ENCODE results near the gene MED7. TPM values are rescaled to one million over a fixed set of nuclear protein-coding genes. Genes with fewer than 3 reads are reported as not detected.
"Not testable (repeated sequence)": the region's sequence is repeated elsewhere in the genome, so short reads cannot be mapped to it uniquely, and the experiment has no call there.

The MED7 gene
- total and polyA plus RNA-seq, 2 of the 8 experiments (the other 6 are each of a cell fraction or from before 2014, with no cell fraction given): 6.9 to 9.5 TPM

- DNase-seq (ENCODE audit: low read depth in 1 of 2, low spot score in 2 of 2); H3K9me3 ChIP-seq (ENCODE audit: insufficient read depth in 2 of 2, low read depth in 1 of 2, low read length in 1 of 2); H4K8ac ChIP-seq (ENCODE audit: extremely low read depth, insufficient read depth, low read length); H3K4me3 ChIP-seq (ENCODE audit: extremely low read depth in 1 of 4, insufficient read depth in 2 of 4, low read depth in 3 of 4, low read length in 4 of 4); H3K79me2 ChIP-seq (ENCODE audit: control insufficient read depth in 1 of 2, insufficient read depth in 2 of 2, low read length in 2 of 2); H4K5ac ChIP-seq (ENCODE audit: insufficient read length, low read depth, low read length); H2AFZ ChIP-seq (ENCODE audit: low read length); H3K56ac ChIP-seq (replicated peaks; ENCODE audit: insufficient read length, low read depth, low read length); H3K4ac ChIP-seq (replicated peaks; ENCODE audit: insufficient read length, low read depth, low read length); H3K36me3 ChIP-seq (ENCODE audit: control insufficient read depth in 2 of 4, insufficient read depth in 4 of 4, low read length in 3 of 4); H2BK20ac ChIP-seq (ENCODE audit: low read length); POLR2A ChIA-PET (ENCODE audit: partially characterized antibody); H4K20me1 ChIP-seq (replicated peaks in 1 of 2; ENCODE audit: control insufficient read depth in 1 of 2, insufficient read depth in 2 of 2, low read length in 2 of 2); H2BK15ac ChIP-seq (ENCODE audit: low read length); H2AK5ac ChIP-seq (ENCODE audit: low read depth, low read length); H3K27ac ChIP-seq (ENCODE audit: low read depth, low read length); H3K79me1 ChIP-seq (ENCODE audit: low read depth, low read length); H3K4me2 ChIP-seq (ENCODE audit: insufficient read depth in 1 of 2, low read depth in 2 of 2, low read length in 2 of 2); H3K23me2 ChIP-seq (ENCODE audit: low read depth, low read length); H3K14ac ChIP-seq (ENCODE audit: insufficient read length); H3K18ac ChIP-seq (ENCODE audit: extremely low read depth, low read length); H2BK120ac ChIP-seq (replicated peaks; ENCODE audit: low read depth, low read length); H3K23ac ChIP-seq (ENCODE audit: insufficient read length); H3K9ac ChIP-seq (replicated peaks in 1 of 4; ENCODE audit: extremely low read depth in 1 of 4, low read depth in 3 of 4, low read length in 3 of 4); FAIRE-seq; H3K4me1 ChIP-seq (replicated peaks in 1 of 4; ENCODE audit: control insufficient read depth in 3 of 4, insufficient read depth in 4 of 4, low read length in 3 of 4); H4K91ac ChIP-seq (replicated peaks; ENCODE audit: insufficient read length, low read length); H2BK5ac ChIP-seq (ENCODE audit: low read depth, low read length); H2BK12ac ChIP-seq (ENCODE audit: low read depth, low read length): not testable (repeated sequence)
- 91% methylated on average over 6 of the region's 6 CpGs; no CpG with 5 or more reads in 1 of the 2 experiments for WGBS, 2 experiments (ENCODE audit: extremely low coverage in 1 of 2, insufficient coverage in 1 of 2, insufficient read length in 1 of 2, insufficient replicate concordance in 2 of 2, low coverage in 1 of 2, low lambda C conversion rate in 2 of 2, missing lambda C conversion rate in 1 of 2)
- CTCF ChIA-PET (ENCODE audit: partially characterized antibody): interaction anchor here (0.9 to 1.6 kb wide), 2 partner anchors 9 to 119 kb away, joined by 3 read pairs; no protein-coding TSS in a partner anchor
- H3K27me3 ChIP-seq (replicated peaks in 1 of 4; ENCODE audit: control insufficient read depth in 3 of 4, extremely low read depth in 1 of 4, insufficient read depth in 3 of 4, low read length in 3 of 4): peaks cover 1 to 26% (median 11%) of the 10 kb centered on the region in 4 experiments
Measured at GRCh38 chr5:157185122-157185521, 42.5 kb upstream of the MED7 start.
